ENCODE results near the gene OR8B4. TPM values are rescaled to one million over a fixed set of nuclear protein-coding genes. Genes with fewer than 3 reads are reported as not detected.
A peak's percentile ranks its signal among the peaks of the same experiment; 100 is the strongest.

The OR8B4 gene
- total RNA-seq, 1 donor from 2014 or later, result not detected

- Mint-ChIP-seq H3K27me3 (ENCODE audit: low read depth, unreplicated experiment) (no peaks in the 10 kb centered on the region), H3K4me1 (ENCODE audit: low read depth, unreplicated experiment) (peaks cover 5% of the 10 kb centered on the region), H3K27ac (ENCODE audit: unreplicated experiment) (no peak overlapping the region), H3K9me3 (ENCODE audit: unreplicated experiment) (peaks cover under 1% of the 10 kb centered on the region), H3K36me3 (ENCODE audit: low read depth, unreplicated experiment) (no peaks in the 10 kb centered on the region), H3K4me3 (ENCODE audit: unreplicated experiment) (no peak overlapping the region)
- Histone ChIP-seq H3K36me3 (ENCODE audit: insufficient read depth, low read length) (no peaks in the 10 kb centered on the region), H3K27ac (ENCODE audit: low read depth, low read length) (no peak overlapping the region), H3K4me2 (ENCODE audit: low read length) (no peak overlapping the region), H2AFZ (ENCODE audit: low read depth, low read length) (no peak overlapping the region), H3K27me3 (ENCODE audit: insufficient read depth, low read length) (no peaks in the 10 kb centered on the region), H3K9ac (ENCODE audit: low read length) (no peak overlapping the region), H4K20me1 (ENCODE audit: insufficient read depth, low read length) (no peaks in the 10 kb centered on the region), H3K4me1 (ENCODE audit: insufficient read depth, low read length) (no peaks in the 10 kb centered on the region), H3K79me2 (ENCODE audit: insufficient read depth, low read length) (no peaks in the 10 kb centered on the region), H3K9me3 (ENCODE audit: insufficient read depth, low read depth, low read length) (no peaks in the 10 kb centered on the region), H3K4me3 (ENCODE audit: insufficient read depth, low read depth, low read length) (no peak overlapping the region)
- TF ChIP-seq CTCF (IDR thresholded peaks at IDR 0.05; ENCODE audit: insufficient read depth, low read depth, low read length) (no peak), EZH2 (IDR thresholded peaks at IDR 0.05; ENCODE audit: insufficient read depth, low read length) (no peak)
- DNase-seq (ENCODE audit: low read depth) (no peak), FAIRE-seq (no peak)
Measured at GRCh38 chr11:124454552-124454951, 29.9 kb upstream of the OR8B4 start.

GRCh38 chr11:124446916-124447315, 22.2 kb upstream of the OR8B4 start:
- FAIRE-seq, result no peak
- Mint-ChIP-seq H3K9me3 (ENCODE audit: unreplicated experiment) (no peaks in the 10 kb centered on the region), H3K27ac (ENCODE audit: unreplicated experiment) (no peak overlapping the region), H3K4me3 (ENCODE audit: unreplicated experiment) (no peak overlapping the region), H3K36me3 (ENCODE audit: low read depth, unreplicated experiment) (no peaks in the 10 kb centered on the region), H3K27me3 (ENCODE audit: low read depth, unreplicated experiment) (peaks cover 5% of the 10 kb centered on the region), H3K4me1 (ENCODE audit: low read depth, unreplicated experiment) (no peaks in the 10 kb centered on the region)
- Histone ChIP-seq H3K4me2 (ENCODE audit: low read length) (no peak overlapping the region), H4K20me1 (ENCODE audit: insufficient read depth, low read length) (no peaks in the 10 kb centered on the region), H3K27me3 (ENCODE audit: insufficient read depth, low read length) (no peaks in the 10 kb centered on the region), H3K9ac (ENCODE audit: low read length) (no peak overlapping the region), H3K9me3 (ENCODE audit: insufficient read depth, low read depth, low read length) (no peaks in the 10 kb centered on the region), H3K36me3 (ENCODE audit: insufficient read depth, low read length) (no peaks in the 10 kb centered on the region), H2AFZ (ENCODE audit: low read depth, low read length) (no peak overlapping the region), H3K4me1 (ENCODE audit: insufficient read depth, low read length) (no peaks in the 10 kb centered on the region), H3K79me2 (ENCODE audit: insufficient read depth, low read length) (no peaks in the 10 kb centered on the region), H3K27ac (ENCODE audit: low read depth, low read length) (no peak overlapping the region), H3K4me3 (ENCODE audit: insufficient read depth, low read depth, low read length) (no peak overlapping the region)
- no peak for TF ChIP-seq EZH2 (IDR thresholded peaks at IDR 0.05; ENCODE audit: insufficient read depth, low read length)
- TF ChIP-seq CTCF (IDR thresholded peaks at IDR 0.05; ENCODE audit: insufficient read depth, low read depth, low read length), result no peak
- peak; percentile 0 for DNase-seq (ENCODE audit: low read depth)

GRCh38 chr11:124445646-124446150, 21.0 kb upstream of the OR8B4 start, which contains the start of gene OR8B8:
Gene OR8B8, minus strand, starts transcription at chr11:124445696. Its CDS starts 4,611 bp downstream, at chr11:124441085.
- Histone ChIP-seq H3K9me3 (ENCODE audit: insufficient read depth, low read depth, low read length) (no peaks in the 10 kb centered on the region), H4K20me1 (ENCODE audit: insufficient read depth, low read length) (no peaks in the 10 kb centered on the region), H3K79me2 (ENCODE audit: insufficient read depth, low read length) (no peaks in the 10 kb centered on the region), H3K36me3 (ENCODE audit: insufficient read depth, low read length) (no peaks in the 10 kb centered on the region), H3K27ac (ENCODE audit: low read depth, low read length) (no peak within 1 kb of the TSS), H3K27me3 (ENCODE audit: insufficient read depth, low read length) (no peaks in the 10 kb centered on the region), H3K4me2 (ENCODE audit: low read length) (no peak within 1 kb of the TSS), H3K4me3 (ENCODE audit: insufficient read depth, low read depth, low read length) (no peak within 1 kb of the TSS), H3K9ac (ENCODE audit: low read length) (no peak within 1 kb of the TSS), H2AFZ (ENCODE audit: low read depth, low read length) (no peak within 1 kb of the TSS), H3K4me1 (ENCODE audit: insufficient read depth, low read length) (no peaks in the 10 kb centered on the region)
- DNase-seq (ENCODE audit: low read depth), result no peak
- H3K9me3 Mint-ChIP-seq (ENCODE audit: unreplicated experiment), result no peaks in the 10 kb centered on the region
- FAIRE-seq, result no peak
- no peak for TF ChIP-seq CTCF (IDR thresholded peaks at IDR 0.05; ENCODE audit: insufficient read depth, low read depth, low read length)
- no peak for TF ChIP-seq EZH2 (IDR thresholded peaks at IDR 0.05; ENCODE audit: insufficient read depth, low read length)
- H3K27ac Mint-ChIP-seq (ENCODE audit: unreplicated experiment), result no peak within 1 kb of the TSS
- peaks cover 5% of the 10 kb centered on the region for H3K27me3 Mint-ChIP-seq (ENCODE audit: low read depth, unreplicated experiment)
- H3K36me3 Mint-ChIP-seq (ENCODE audit: low read depth, unreplicated experiment), result no peaks in the 10 kb centered on the region
- H3K4me3 Mint-ChIP-seq (ENCODE audit: unreplicated experiment), result no peak within 1 kb of the TSS
- H3K4me1 Mint-ChIP-seq (ENCODE audit: low read depth, unreplicated experiment), result no peaks in the 10 kb centered on the region

Data from astrocyte (in vitro differentiated cells and primary cell).